Endodermal cell (in vitro differentiated cells): Measurements from ENCODE around the gene PCK2. TPM values are rescaled to one million over a fixed set of nuclear protein-coding genes. Genes with fewer than 3 reads are reported as not detected.
A peak's percentile ranks its signal among the peaks of the same experiment; 100 is the strongest.

Experiments used
- DNase-seq: peaks from one replicate; pipeline ENCODE4 v3.0.0-alpha.2; 2017
- H3K27ac ChIP-seq: 2 replicates; pipeline ENCODE4 v1.5.1; 2013; ENCODE audit warnings: mild to moderate bottlenecking, low read depth, low read length, moderate library complexity
- H3K27me3 ChIP-seq: 2 replicates; pipeline ENCODE4 v1.6.1; 2013; ENCODE audit warnings: mild to moderate bottlenecking, low read length, moderate library complexity; ENCODE audit not compliant: insufficient read depth, control insufficient read depth, poor library complexity, severe bottlenecking
- H3K36me3 ChIP-seq: 2 replicates; pipeline ENCODE4 v1.7.0; 2013; ENCODE audit warnings: mild to moderate bottlenecking, low read length, moderate library complexity; ENCODE audit not compliant: control insufficient read depth, insufficient read depth
- H3K4me1 ChIP-seq: one replicate; pipeline ENCODE4 v1.7.0; 2013; ENCODE audit warnings: low read length; ENCODE audit not compliant: control insufficient read depth, insufficient read depth
- H3K4me3 ChIP-seq: 2 replicates; pipeline ENCODE4 v1.5.1; 2013; ENCODE audit warnings: mild to moderate bottlenecking, low read length, moderate library complexity
- H3K9ac ChIP-seq: 2 replicates; pipeline ENCODE4 v1.6.1; 2013; ENCODE audit warnings: mild to moderate bottlenecking, low read length, moderate library complexity; ENCODE audit not compliant: poor library complexity, severe bottlenecking; ENCODE audit errors: extremely low read depth
- H3K9me3 ChIP-seq: 2 replicates; pipeline ENCODE4 v1.6.1; 2013; ENCODE audit warnings: mild to moderate bottlenecking, low read length, moderate library complexity; ENCODE audit not compliant: control insufficient read depth
- H3K27ac Mint-ChIP-seq: 2 replicates; pipeline ENCODE4 v1.8.0; 2020; ENCODE audit warnings: mixed read lengths
- H3K27me3 Mint-ChIP-seq: 2 replicates; pipeline ENCODE4 v1.8.0; 2021; ENCODE audit warnings: mild to moderate bottlenecking, mixed read lengths; ENCODE audit not compliant: insufficient read depth
- H3K36me3 Mint-ChIP-seq: 2 replicates; pipeline ENCODE4 v1.8.0; 2020; ENCODE audit warnings: low read depth, mixed read lengths
- H3K4me1 Mint-ChIP-seq: 2 replicates; pipeline ENCODE4 v1.8.0; 2020; ENCODE audit warnings: mixed read lengths
- H3K4me3 Mint-ChIP-seq: 2 replicates; pipeline ENCODE4 v1.8.0; 2020; ENCODE audit warnings: mild to moderate bottlenecking, moderate library complexity, mixed read lengths
- H3K9me3 Mint-ChIP-seq: 2 replicates; pipeline ENCODE4 v1.8.0; 2020; ENCODE audit warnings: mild to moderate bottlenecking, mixed read lengths
- CTCF ChIP-seq: fragments of 200-600 bp; sonication (generic); conservative IDR thresholded peaks from 2 replicates; pipeline ENCODE4 v1.5.0; 2021; ENCODE audit warnings: antibody characterized with exemption, mild to moderate bottlenecking
- WGBS, 2 experiments: methylation state at CpG; one replicate each; pipeline versions ENCODE4 v1.1.5 to v1.1.7; 2013; ENCODE audit warnings: missing lambda C conversion rate in 2 of 2, mixed read lengths in 1 of 2; ENCODE audit not compliant: insufficient coverage in 1 of 2, insufficient read length in 1 of 2; 5-methylcytosine and 5-hydroxymethylcytosine counted together
- total RNA-seq, 2 donors: library from RNA; stranded (reverse); fragmentation: NEBNext Ultra II Directional in 1 of 2; extraction: Animal tissue kit (Norgen Biotek cat#: 25700) in 1 of 2; gene quantifications; 2 replicates in 1 of 2; 3 replicates in 1 of 2; pipeline ENCODE4 v1.2.1, GENCODE V29; 2021

Gene PCK2
- total RNA-seq, 2 donors from 2014 or later = 37.7 to 42.8 TPM

- Mint-ChIP-seq H3K27me3 (peaks cover 13% of the 10 kb centered on the region), H3K27ac (peak overlapping the region; percentile 92), H3K4me1 (peaks cover 32% of the 10 kb centered on the region), H3K9me3 (no peaks in the 10 kb centered on the region), H3K4me3 (peak overlapping the region; percentile 90), H3K36me3 (peaks cover 11% of the 10 kb centered on the region)
- Histone ChIP-seq H3K9ac (no peak overlapping the region), H3K27me3 (no peaks in the 10 kb centered on the region), H3K4me3 (no peak overlapping the region), H3K36me3 (no peaks in the 10 kb centered on the region), H3K4me1 (no peaks in the 10 kb centered on the region), H3K9me3 (no peaks in the 10 kb centered on the region), H3K27ac (no peak overlapping the region)
- 84 to 85% methylated on average over 14 to 19 of the region's 19 CpGs for WGBS, 2 experiments
- DNase-seq = no peak
- no peak for TF ChIP-seq CTCF
These were observed 757 bp upstream of the PCK2 start for GRCh38 chr14:24093207-24093900.

GRCh38 chr14:24094841-24095270, 745 bp downstream of the PCK2 start:
- Mint-ChIP-seq H3K9me3 (no peaks in the 10 kb centered on the region), H3K4me1 (peaks cover 29% of the 10 kb centered on the region), H3K27me3 (peaks cover 13% of the 10 kb centered on the region), H3K36me3 (peaks cover 16% of the 10 kb centered on the region), H3K4me3 (peak overlapping the region; percentile 90), H3K27ac (peak overlapping the region; percentile 93)
- peak overlapping the region; percentile 78 for H3K9ac ChIP-seq
- H3K27me3 ChIP-seq = no peaks in the 10 kb centered on the region
- 17 to 29% methylated on average over 2 to 14 of the region's 14 CpGs for WGBS, 2 experiments
- H3K4me3 ChIP-seq = peak overlapping the region; percentile 87
- no peaks in the 10 kb centered on the region for H3K36me3 ChIP-seq
- TF ChIP-seq CTCF = no peak
- no peaks in the 10 kb centered on the region for H3K4me1 ChIP-seq
- no peak for DNase-seq
- no peaks in the 10 kb centered on the region for H3K9me3 ChIP-seq
- H3K27ac ChIP-seq = no peak overlapping the region

GRCh38 chr14:24095271-24096068, 1.4 kb downstream of the PCK2 start:
- Mint-ChIP-seq H3K9me3 (no peaks in the 10 kb centered on the region), H3K27ac (peak overlapping the region; percentile 93), H3K27me3 (peaks cover 13% of the 10 kb centered on the region), H3K36me3 (peaks cover 20% of the 10 kb centered on the region), H3K4me3 (peak overlapping the region; percentile 90), H3K4me1 (peaks cover 28% of the 10 kb centered on the region)
- Histone ChIP-seq H3K27ac (no peak overlapping the region), H3K36me3 (no peaks in the 10 kb centered on the region), H3K27me3 (no peaks in the 10 kb centered on the region), H3K4me3 (peak overlapping the region; percentile 87), H3K4me1 (no peaks in the 10 kb centered on the region), H3K9ac (peak overlapping the region; percentile 78), H3K9me3 (no peaks in the 10 kb centered on the region)
- peak; percentile 90 for DNase-seq
- 52 to 56% methylated on average over 5 to 12 of the region's 12 CpGs for WGBS, 2 experiments
- TF ChIP-seq CTCF = no peak
